Thyroid gland (tissue), 4 donors: ENCODE measurements around the gene SLC9A8. TPM values are rescaled to one million over a fixed set of nuclear protein-coding genes. Genes with fewer than 3 reads are reported as not detected.

ENCODE experiments used
- DNase-seq, 2 donors: peaks; one replicate each; pipeline ENCODE4 v3.0.0-alpha.2; 2019
- H3K27ac ChIP-seq, 3 donors: fragments of 200-600 bp; sonication (generic); 1 replicate in 2 of 3; 2 replicates in 1 of 3; pipeline ENCODE4 v1.5.1; 2016 to 2019; ENCODE audit warnings: mild to moderate bottlenecking in 1 of 3, moderate library complexity in 1 of 3
- H3K27me3 ChIP-seq: fragments of 200-600 bp; sonication (generic); one replicate; pipeline ENCODE4 v1.5.1; 2019
- H3K36me3 ChIP-seq, 2 donors: fragments of 200-600 bp; sonication (generic); one replicate each; pipeline ENCODE4 v1.5.1; 2016 to 2019
- H3K4me1 ChIP-seq, 2 donors: fragments of 200-600 bp; sonication (generic); one replicate each; pipeline ENCODE4 v1.5.1; 2017 to 2019
- H3K4me3 ChIP-seq, 3 donors: fragments of 200-600 bp; sonication (generic); replicated peaks in 1 of 3; 1 replicate in 2 of 3; 2 replicates in 1 of 3; pipeline ENCODE4 v1.5.1; 2016; ENCODE audit warnings: mild to moderate bottlenecking in 1 of 3
- H3K9me3 ChIP-seq: fragments of 200-600 bp; sonication (generic); one replicate; pipeline ENCODE4 v1.5.1; 2017
- CTCF ChIP-seq, 6 experiments: fragments of 200-600 bp in 3 of 6; fragments of 450-650 bp in 3 of 6; sonication (generic) in 3 of 6; IDR thresholded peaks; one replicate each; pipeline ENCODE4 v1.5.1; 2016 to 2019; ENCODE audit warnings: antibody characterized with exemption in 6 of 6, mild to moderate bottlenecking in 2 of 6, inconsistent platforms in 1 of 6, moderate library complexity in 1 of 6
- POLR2A ChIP-seq, 2 donors: fragments of 450-650 bp; IDR thresholded peaks; one replicate each; pipeline ENCODE4 v1.6.1; 2017; ENCODE audit warnings: antibody characterized with exemption in 2 of 2, mild to moderate bottlenecking in 2 of 2, moderate library complexity in 1 of 2
- WGBS, 2 donors: methylation state at CpG; one replicate each; pipeline ENCODE4 v1.1.5; 2017; 5-methylcytosine and 5-hydroxymethylcytosine counted together
- intact Hi-C: fragments of 100-400 bp; cut with DNase I; formaldehyde crosslinking; loops from one replicate; pipeline ENCODE4 v1.15.1; 2023
- total RNA-seq, 4 donors: library from RNA; depleted of rRNA; stranded (reverse); fragments of >200 nt; gene quantifications; one replicate each; pipeline ENCODE4 v1.2.3, GENCODE V29; 2016

The SLC9A8 gene
- total RNA-seq, 4 donors from 2014 or later = 12.0 to 20.2 (median 16.1) TPM

- DNase-seq = no peak
- Histone ChIP-seq H3K4me1 (no peaks in the 10 kb centered on the region), H3K27me3 (no peaks in the 10 kb centered on the region), H3K27ac (no peak overlapping the region), H3K4me3 (no peak overlapping the region), H3K36me3 (no peaks in the 10 kb centered on the region), H3K9me3 (no peaks in the 10 kb centered on the region)
- TF ChIP-seq POLR2A (IDR thresholded peaks at IDR 0.05) (no peak), CTCF (IDR thresholded peaks at IDR 0.05) (no peak)
- WGBS, 2 donors = 81 to 97% methylated on average over 3 of the region's 3 CpGs
- intact Hi-C loops = no loop called here
These were observed 20.0 kb upstream of the SLC9A8 start for GRCh38 chr20:49792611-49793010.

GRCh38 chr20:49794336-49795134, 18.1 kb upstream of the SLC9A8 start:
- Histone ChIP-seq H3K4me1 (no peaks in the 10 kb centered on the region), H3K27me3 (no peaks in the 10 kb centered on the region), H3K36me3 (no peaks in the 10 kb centered on the region), H3K4me3 (no peak overlapping the region), H3K27ac (no peak overlapping the region), H3K9me3 (no peaks in the 10 kb centered on the region)
- 72 to 79% methylated on average over 10 of the region's 10 CpGs for WGBS, 2 donors
- intact Hi-C loops = no loop called here
- TF ChIP-seq CTCF (IDR thresholded peaks at IDR 0.05) (no peak), POLR2A (IDR thresholded peaks at IDR 0.05) (no peak)
- DNase-seq = no peak

- H3K27me3 ChIP-seq = no peaks in the 10 kb centered on the region
- H3K36me3 ChIP-seq = no peaks in the 10 kb centered on the region
- H3K9me3 ChIP-seq = no peaks in the 10 kb centered on the region
- no peak for TF ChIP-seq CTCF (IDR thresholded peaks at IDR 0.05)
- H3K27ac ChIP-seq = no peak overlapping the region
- no peak for DNase-seq
- no peaks in the 10 kb centered on the region for H3K4me1 ChIP-seq
- intact Hi-C loops = no loop called here
- WGBS, 2 donors = 83 to 88% methylated on average over 2 of the region's 2 CpGs
- H3K4me3 ChIP-seq = no peak overlapping the region
These were observed 17.5 kb upstream of the SLC9A8 start for GRCh38 chr20:49795135-49795424.

- WGBS, 2 donors = 78 to 88% methylated on average over 8 of the region's 8 CpGs
- no peaks in the 10 kb centered on the region for H3K36me3 ChIP-seq
- TF ChIP-seq CTCF (IDR thresholded peaks at IDR 0.05) (no peak), POLR2A (IDR thresholded peaks at IDR 0.05) (no peak)
- no peak overlapping the region for H3K4me3 ChIP-seq
- H3K4me1 ChIP-seq = no peaks in the 10 kb centered on the region
- no peaks in the 10 kb centered on the region for H3K9me3 ChIP-seq
- H3K27me3 ChIP-seq = no peaks in the 10 kb centered on the region
- intact Hi-C loops = no loop called here
- no peak overlapping the region for H3K27ac ChIP-seq
- no peak for DNase-seq
These were observed 15.9 kb upstream of the SLC9A8 start for GRCh38 chr20:49796600-49797343.

GRCh38 chr20:49797344-49797615, 15.3 kb upstream of the SLC9A8 start:
- Histone ChIP-seq H3K27ac (no peak overlapping the region), H3K9me3 (no peaks in the 10 kb centered on the region), H3K36me3 (no peaks in the 10 kb centered on the region), H3K4me1 (no peaks in the 10 kb centered on the region), H3K4me3 (no peak overlapping the region), H3K27me3 (no peaks in the 10 kb centered on the region)
- intact Hi-C loops = no loop called here
- WGBS, 2 donors = 76 to 85% methylated on average over 6 of the region's 6 CpGs
- no peak for TF ChIP-seq CTCF (IDR thresholded peaks at IDR 0.05)
- no peak for TF ChIP-seq POLR2A (IDR thresholded peaks at IDR 0.05)
- no peak for DNase-seq
